GM21360 (cell line): ENCODE results near the gene CAMK1D.

Experiments
- ATAC-seq: cut with Tn5 transposase; IDR thresholded peaks from one replicate; pipeline ENCODE4 v1.9.1; 2021; ENCODE audit warnings: mild to moderate bottlenecking, moderate library complexity; ENCODE audit not compliant: unreplicated experiment

The CAMK1D gene

GRCh38 chr10:12397941-12398340 lies 48.6 kb downstream of the CAMK1D start:
- no peak for ATAC-seq

DNA sequence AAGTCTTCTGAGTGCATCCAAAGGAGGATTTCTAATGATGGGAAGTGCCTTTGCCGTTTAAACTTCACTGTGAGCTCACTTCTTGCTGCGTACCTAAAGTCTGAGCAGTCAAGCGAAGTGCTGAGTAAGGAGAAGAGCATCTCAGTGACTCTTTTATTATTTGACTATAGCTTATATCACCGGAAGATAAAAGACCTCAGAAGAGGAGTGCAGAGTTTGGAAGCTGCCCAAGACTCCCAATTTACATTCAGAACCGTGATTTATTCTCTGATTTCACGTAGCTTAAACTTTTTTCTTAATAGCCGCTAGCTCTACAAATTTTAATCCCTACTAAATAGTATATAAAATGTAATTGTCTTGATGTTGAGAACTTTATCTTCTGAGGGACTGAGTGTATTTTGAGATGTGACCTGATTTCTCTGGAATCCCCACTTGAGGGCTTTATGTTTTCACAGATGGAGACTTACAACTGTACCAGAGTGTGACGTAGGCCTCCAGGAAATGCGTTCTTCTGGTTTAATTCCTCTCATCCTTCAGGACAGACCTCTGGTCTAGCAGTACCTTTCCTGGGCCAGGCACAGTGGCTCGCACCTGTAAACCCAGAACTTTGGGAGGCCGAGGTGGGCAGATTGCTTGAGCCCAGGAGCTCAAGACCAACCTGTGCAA lies 51.1 kb downstream of the CAMK1D start:
- no peak for ATAC-seq

DNA sequence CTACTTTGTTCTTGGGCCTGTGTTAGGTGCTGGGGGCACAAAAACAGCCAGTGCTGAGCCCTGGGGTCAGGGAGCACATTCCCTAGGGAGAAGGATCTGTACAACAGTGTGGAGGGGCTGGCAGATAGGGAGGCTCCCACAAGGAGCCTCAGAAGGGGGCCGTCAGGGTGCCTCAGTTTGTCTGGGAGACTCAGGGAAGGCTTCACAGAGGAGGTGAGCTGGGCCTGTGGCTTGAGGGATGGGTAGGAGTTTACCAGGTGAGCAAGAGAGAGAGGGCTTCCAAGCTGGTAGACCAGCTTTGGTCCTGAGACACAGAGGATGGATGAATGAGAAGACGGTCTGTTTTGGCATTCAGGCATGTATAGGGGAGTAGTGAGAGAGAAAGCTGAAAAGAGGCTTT lies 52.1 kb downstream of the CAMK1D start:
- ATAC-seq, result no peak

DNA sequence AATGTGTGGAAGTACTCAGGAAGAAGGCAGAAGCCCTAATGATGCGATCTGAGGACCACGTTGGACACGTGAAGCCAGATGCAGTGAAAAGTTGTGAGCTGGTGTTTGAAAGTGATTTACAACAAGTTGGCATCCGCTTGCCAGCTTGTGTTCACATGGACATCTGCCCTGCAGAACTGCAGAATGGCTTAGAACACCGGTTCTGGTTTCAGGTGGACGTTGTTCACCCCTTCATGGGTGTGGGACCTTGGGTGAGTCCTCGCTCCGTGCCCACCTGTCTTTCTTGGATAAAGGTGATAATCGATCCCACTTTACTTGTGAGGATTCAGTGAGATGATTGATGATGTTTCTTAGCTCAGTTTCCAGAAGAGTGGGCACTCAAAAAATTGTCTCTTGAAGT lies 53.8 kb downstream of the CAMK1D start:
- no peak for ATAC-seq

DNA sequence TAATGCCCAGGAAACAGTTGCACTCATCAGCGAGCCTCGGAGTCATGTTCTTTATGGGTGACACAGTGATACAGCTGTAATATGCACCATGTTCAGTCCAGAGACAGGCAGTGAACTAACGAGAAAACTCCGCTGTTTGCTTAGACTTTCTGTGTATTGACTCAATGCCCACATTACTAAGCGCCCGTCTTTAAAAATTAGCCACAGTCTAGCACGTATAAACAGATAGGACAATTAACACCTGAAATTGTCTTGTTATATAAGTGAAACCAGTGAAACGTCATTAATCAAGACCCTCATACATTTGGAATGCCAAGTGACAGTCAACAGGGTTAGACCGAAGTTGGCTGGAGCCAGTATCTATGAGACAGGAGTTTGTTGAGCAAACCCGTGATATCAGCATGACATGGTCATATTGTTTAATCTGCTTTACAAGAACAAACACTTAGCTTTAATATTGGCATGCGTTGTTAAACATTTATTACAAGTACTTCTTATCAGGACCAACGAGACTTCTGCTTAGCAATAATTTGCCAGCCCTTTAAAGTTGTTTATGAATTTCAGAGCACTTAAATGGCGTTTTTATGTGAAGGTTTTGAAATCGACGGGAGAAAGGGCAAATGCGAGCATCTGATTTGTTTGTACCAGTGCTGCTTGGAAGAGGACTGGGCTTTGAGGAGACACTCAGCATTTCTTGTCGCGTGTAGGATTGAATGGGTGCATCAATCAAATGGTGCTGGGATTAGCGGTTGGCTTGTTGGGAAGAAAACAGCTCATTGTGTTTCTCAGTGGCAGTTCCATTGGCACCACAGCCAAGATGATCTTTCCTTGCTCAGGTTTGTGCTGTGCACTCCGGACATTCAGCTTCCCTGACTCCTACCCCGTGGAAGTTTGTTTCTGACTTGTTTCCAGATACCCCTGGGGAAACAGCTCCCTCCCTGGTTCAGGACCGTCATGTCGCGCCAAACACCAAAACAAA lies 56.3 kb downstream of the CAMK1D start:
- no peak for ATAC-seq

DNA sequence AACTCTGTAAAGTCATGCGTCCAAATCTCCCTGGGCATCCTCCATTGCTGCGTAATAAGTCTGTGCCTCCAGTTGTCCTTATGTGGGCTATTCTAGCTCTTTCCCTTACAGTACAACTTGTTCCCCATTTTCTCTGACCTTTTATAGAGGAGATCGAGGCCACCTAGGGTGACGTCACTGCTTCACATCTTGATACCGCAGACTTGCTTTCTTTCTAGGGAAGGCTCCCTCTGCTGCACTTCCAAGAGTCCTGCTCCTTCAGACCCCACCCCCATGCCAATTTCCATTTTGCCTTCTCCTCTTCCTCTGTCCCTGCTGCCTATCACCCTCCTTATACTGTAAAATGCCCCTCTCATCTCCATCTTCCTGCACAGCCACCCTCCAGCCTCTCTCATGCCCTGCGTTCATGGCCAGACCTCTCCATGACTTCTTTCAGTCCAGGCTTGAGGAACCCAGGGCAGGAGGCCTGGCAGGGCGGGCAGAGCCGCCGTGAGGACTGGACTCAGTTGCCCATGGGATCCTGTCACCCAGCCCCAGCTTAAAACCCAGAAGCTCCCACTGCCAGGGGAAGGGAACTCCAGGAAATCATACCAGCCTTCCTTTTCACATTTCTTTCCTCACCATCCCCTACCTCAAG lies 57.5 kb downstream of the CAMK1D start:
- ATAC-seq, result no peak

DNA sequence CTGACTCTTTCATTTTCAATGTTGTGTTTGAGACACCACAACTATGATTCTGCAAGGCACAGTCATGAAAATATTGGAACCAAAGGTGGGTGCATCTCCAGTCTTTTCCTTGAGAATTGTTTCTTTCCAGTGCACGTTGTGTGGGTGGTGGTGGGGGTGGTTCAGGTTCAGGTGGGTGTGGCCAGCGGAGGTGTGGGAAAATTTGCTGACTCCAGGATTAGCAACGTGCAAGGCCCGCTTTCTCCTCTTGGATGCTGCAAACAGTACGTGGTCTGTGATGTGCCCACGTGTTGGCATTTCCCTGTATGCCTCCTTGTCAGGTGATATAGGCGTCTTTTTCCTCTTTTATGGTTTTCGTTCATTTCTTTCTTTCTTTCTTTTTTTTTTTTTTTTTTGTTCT lies 59.1 kb downstream of the CAMK1D start:
- no peak for ATAC-seq

GRCh38 chr10:12409161-12409560 lies 59.8 kb downstream of the CAMK1D start:
- ATAC-seq, result no peak

DNA sequence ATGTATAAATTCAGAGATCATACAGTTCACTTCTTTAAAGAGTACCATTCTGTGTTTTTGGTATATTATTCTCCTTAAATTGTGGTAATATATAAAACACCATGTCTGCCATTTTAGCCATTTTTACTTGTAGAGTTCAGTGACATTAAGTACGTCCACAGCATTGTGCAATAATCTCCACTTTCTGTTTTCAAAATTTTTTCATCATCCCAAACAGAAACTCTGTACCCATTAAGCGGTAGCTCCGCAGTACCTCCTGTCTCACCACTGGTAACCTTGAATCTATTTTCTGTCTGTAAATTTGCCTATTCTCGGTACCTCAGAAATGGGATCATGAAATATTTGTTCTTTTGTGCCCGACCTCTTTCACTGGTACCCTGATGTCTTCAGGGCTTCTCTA lies 60.3 kb downstream of the CAMK1D start:
- ATAC-seq, result no peak

DNA sequence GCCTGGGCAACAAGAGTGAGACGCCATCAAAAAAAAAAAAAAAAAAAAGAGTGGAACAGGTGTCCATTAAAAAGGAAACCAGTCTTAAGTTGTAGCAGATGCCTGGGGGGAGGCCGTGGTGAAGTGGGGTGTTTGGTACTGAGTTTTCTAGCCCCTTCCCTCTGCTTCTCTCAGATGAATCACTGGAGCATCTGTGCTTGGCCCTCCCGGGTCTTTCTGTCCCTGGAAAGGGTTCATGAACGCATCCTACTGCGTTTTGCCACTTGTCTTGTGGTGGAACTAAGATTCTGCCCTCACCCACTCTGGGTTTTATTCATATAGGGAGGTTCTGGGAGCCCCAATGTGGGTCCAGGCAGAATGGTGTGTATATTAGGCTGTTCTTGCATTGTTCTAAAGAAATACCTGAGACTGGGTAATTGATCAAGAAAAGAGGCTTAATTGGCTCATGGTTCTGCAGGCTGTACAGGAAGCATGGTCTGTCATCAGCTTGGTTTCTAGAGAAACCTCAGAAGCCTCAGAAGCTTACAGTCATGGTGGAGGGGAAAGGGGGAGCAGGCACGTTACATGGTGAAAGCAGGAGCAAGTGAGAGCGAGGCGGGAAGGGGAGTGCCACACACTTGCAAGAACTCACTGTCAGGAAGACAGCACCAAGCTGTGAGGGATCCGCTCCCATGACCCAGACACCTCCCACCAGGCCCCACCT lies 63.5 kb downstream of the CAMK1D start:
- no peak for ATAC-seq

GRCh38 chr10:12413369-12413711 lies 64.0 kb downstream of the CAMK1D start:
- no peak for ATAC-seq

DNA sequence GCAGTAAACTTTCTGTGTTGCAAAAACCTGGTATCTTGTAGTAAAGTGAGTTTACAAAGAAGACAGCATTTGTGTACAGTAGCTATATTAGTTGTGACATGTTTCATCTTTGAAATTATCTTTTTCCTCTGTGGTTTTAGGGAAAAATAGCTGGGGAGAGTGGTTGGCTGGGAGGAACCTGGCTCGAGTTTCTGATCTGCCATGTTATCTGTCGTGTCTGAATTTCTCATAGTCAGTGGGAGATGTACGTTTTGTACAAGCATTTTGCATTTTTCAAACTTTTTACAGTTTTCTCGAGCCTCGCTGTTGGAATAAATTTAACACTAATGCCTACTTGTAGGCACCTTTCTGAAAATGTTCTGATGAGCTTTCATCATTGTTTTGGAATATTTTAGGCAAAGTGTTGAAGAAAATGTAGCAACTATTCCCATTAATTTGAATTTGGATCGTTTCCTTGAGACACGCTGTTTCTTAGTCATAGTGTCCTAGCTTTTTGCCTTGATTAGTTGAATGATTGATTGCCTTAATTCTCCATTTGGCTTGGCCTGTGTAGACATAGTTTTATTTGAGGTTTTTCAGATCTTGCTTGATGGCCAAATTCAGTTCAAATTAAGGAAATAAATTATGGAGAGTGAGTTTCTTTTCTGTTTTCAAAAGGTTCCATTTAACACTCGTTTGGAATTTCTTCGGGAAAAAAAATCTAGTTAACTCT lies 65.1 kb downstream of the CAMK1D start:
- ATAC-seq, result no peak

- no peak for ATAC-seq
Observed at GRCh38 chr10:12416344-12417050, 67.2 kb downstream of the CAMK1D start.

DNA sequence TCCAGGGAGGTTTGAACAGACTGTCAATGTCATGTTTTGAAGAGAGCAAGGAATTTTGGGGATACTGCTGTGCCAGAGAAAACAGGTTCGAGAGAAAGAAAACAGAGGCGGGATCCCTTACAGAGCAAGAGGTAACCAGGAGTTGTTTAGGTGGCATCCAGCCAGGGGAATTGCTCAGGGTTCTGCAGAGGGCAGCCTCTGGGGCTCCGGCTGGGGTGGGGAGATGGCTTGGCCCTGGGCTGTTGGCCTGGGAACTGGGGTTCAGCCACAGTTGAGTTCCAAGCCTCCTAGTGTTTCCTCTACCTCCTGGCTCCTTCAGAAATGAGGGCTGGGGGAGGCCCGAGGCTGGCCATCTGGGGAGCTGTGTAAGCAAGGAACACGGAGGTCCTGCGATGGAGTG lies 68.0 kb downstream of the CAMK1D start:
- ATAC-seq, result no peak

DNA sequence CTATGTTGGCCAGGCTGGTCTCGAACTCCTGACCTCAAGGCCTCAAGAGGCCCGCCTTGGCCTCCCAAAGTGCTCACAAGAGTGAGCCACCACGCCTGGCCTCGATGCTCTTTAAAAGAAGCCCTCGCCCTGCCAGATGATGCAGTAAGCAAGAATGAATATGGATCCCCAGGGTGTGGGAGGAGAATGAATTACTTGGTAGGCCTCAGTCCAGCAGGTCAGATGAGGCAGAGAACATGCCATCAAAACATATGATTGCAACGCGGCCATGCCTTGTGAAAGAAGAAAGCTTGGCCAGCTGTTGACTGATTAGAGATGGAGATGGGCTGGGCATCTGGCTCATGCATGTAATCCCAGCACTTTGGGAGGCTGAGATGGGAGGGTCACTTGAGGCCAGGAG lies 68.7 kb downstream of the CAMK1D start:
- ATAC-seq, result no peak

- ATAC-seq, result no peak
Observed at GRCh38 chr10:12418725-12419261, 69.4 kb downstream of the CAMK1D start.

DNA sequence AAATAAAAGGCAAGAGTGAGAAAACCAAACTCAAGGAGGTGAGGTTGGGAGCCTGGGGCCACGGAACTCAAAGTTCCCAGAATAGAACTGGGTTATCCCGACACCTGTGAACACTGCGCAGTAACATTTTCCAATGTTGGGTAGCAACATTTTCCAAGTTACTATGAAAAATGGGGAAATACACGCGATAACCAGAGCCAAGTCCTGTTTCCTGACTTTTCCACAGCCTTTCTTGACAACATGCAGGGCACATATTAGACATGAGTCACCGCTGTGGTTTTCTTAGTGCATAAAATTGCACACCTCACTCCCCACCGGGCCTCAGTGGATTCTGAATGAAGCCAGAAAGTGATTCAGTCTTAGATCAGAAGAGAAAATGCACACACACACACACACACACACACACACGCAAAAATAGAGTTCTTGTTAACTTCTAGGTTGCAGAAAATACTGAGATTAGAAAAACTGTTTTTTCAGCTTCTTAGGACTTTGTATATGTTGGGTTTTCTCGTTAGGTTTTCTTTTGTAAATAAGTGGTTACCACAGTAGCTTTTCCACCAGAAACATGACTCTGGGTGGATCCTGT lies 70.0 kb downstream of the CAMK1D start:
- no peak for ATAC-seq

DNA sequence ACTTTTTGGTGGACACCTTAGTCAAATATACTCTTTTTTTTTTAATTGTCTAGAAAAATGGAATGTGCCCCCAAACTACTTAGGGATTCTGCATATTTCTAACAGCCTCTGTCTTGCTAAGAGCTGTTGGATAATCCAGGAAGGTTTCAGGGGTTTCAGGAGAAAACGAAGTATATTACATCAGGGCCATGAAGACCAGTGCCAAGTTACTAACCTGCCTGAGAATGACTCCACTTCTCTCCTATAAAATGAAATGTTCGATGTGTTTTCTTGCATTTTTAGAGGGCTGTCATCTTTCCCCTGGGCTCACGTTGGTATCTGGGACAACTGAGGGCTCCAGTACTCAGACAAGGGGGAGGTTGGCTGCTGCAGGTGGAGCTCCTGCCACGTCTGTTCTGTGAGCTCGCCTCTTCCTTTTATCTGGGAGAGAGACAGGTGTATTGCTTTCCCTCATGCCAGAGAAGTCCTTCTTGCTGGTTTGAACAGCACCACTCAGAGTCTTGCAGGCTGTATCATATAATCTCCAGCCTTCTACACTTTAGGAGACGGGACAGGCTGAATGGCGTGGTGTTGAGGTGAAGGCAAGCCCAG lies 71.3 kb downstream of the CAMK1D start:
- ATAC-seq, result no peak

GRCh38 chr10:12422189-12422588 lies 72.8 kb downstream of the CAMK1D start:
- ATAC-seq, result no peak
